PC-3 (cell line): Measurements from ENCODE around the gene RCAN2.

Experiments used
- CTCF ChIP-seq: fragments of 300-600 bp; sonication (generic); conservative IDR thresholded peaks from 2 replicates; pipeline ENCODE4 v1.5.1; 2017; ENCODE audit warnings: antibody characterized with exemption, low read depth, mild to moderate bottlenecking, low read length
- EZH2 ChIP-seq: fragments of 300-600 bp; sonication (generic); IDR thresholded peaks from one replicate; pipeline ENCODE4 v1.6.1; 2017; ENCODE audit warnings: antibody characterized with exemption, mild to moderate bottlenecking, low read length; ENCODE audit not compliant: unreplicated experiment

GRCh38 chr6:46440141-46440540 is 51.1 kb downstream of the RCAN2 start:
- no peak for TF ChIP-seq CTCF
- no peak for TF ChIP-seq EZH2
